Liver (tissue), 9 donors: ENCODE measurements around the gene IL3. TPM values are rescaled to one million over a fixed set of nuclear protein-coding genes. Genes with fewer than 3 reads are reported as not detected.

ENCODE experiments used
- DNase-seq: peaks from one replicate; pipeline ENCODE4 v3.0.0-alpha.2; 2017; ENCODE audit warnings: low spot score
- H3K27ac ChIP-seq, 2 donors: one replicate each; pipeline ENCODE4 v1.7.0; 2013; ENCODE audit warnings: inconsistent platforms in 2 of 2, low read length in 2 of 2, control low read depth in 1 of 2, low read depth in 1 of 2, mild to moderate bottlenecking in 1 of 2
- H3K27me3 ChIP-seq, 4 donors: one replicate each; pipeline versions ENCODE4 v1.6.1 to v1.7.0; 2013; ENCODE audit warnings: low read length in 3 of 4, inconsistent platforms in 1 of 4, mild to moderate bottlenecking in 1 of 4, moderate library complexity in 1 of 4; ENCODE audit not compliant: control insufficient read depth in 4 of 4, insufficient read depth in 4 of 4
- H3K36me3 ChIP-seq, 4 donors: one replicate each; pipeline versions ENCODE4 v1.6.1 to v1.7.0; 2013; ENCODE audit warnings: low read length in 3 of 4, mild to moderate bottlenecking in 3 of 4, low read depth in 1 of 4, moderate library complexity in 1 of 4; ENCODE audit not compliant: control insufficient read depth in 4 of 4, insufficient read depth in 3 of 4
- H3K4me1 ChIP-seq, 4 donors: one replicate each; pipeline versions ENCODE4 v1.6.1 to v1.7.0; 2013; ENCODE audit warnings: low read length in 3 of 4, mild to moderate bottlenecking in 3 of 4, moderate library complexity in 1 of 4; ENCODE audit not compliant: control insufficient read depth in 4 of 4, insufficient read depth in 4 of 4
- H3K4me3 ChIP-seq, 3 donors: one replicate each; pipeline versions ENCODE4 v1.6.1 to v1.7.0; 2013; ENCODE audit warnings: low read length in 3 of 3, control low read depth in 1 of 3, low read depth in 1 of 3, mild to moderate bottlenecking in 1 of 3
- H3K9ac ChIP-seq, 2 donors: one replicate each; pipeline ENCODE4 v1.7.0; 2013; ENCODE audit warnings: low read length in 2 of 2, mild to moderate bottlenecking in 2 of 2, moderate library complexity in 2 of 2, control low read depth in 1 of 2, low read depth in 1 of 2
- H3K9me3 ChIP-seq, 4 donors: one replicate each; pipeline versions ENCODE4 v1.6.1 to v1.7.0; 2013; ENCODE audit warnings: low read length in 3 of 4; ENCODE audit not compliant: control insufficient read depth in 4 of 4
- ATF3 ChIP-seq: IDR thresholded peaks from 2 replicates; pipeline ENCODE4 v1.6.1; 2016; ENCODE audit warnings: antibody characterized with exemption
- EGR1 ChIP-seq, 2 donors: IDR thresholded peaks; 2 replicates each; pipeline ENCODE4 v1.6.1; 2016 to 2018; ENCODE audit warnings: antibody characterized with exemption in 2 of 2, low read depth in 2 of 2
- FOXA1 ChIP-seq: IDR thresholded peaks from 2 replicates; pipeline ENCODE4 v1.6.1; 2016; ENCODE audit warnings: antibody characterized with exemption
- FOXA2 ChIP-seq: IDR thresholded peaks from 2 replicates; pipeline ENCODE4 v1.6.1; 2016; ENCODE audit warnings: antibody characterized with exemption
- GABPA ChIP-seq, 2 donors: IDR thresholded peaks in 1 of 2; conservative IDR thresholded peaks in 1 of 2; 2 replicates each; pipeline ENCODE4 v1.6.1; 2016; ENCODE audit warnings: antibody characterized with exemption in 2 of 2, mild to moderate bottlenecking in 1 of 2, moderate library complexity in 1 of 2
- HNF4A ChIP-seq, 2 donors: conservative IDR thresholded peaks; 2 replicates each; pipeline ENCODE4 v1.6.1; 2016; ENCODE audit warnings: antibody characterized with exemption in 2 of 2, mild to moderate bottlenecking in 2 of 2
- HNF4G ChIP-seq: IDR thresholded peaks from 2 replicates; pipeline ENCODE4 v1.6.1; 2016; ENCODE audit warnings: antibody characterized with exemption
- JUND ChIP-seq, 2 donors: IDR thresholded peaks; 2 replicates each; pipeline ENCODE4 v1.6.1; 2016; ENCODE audit warnings: antibody characterized with exemption in 2 of 2
- MAX ChIP-seq: IDR thresholded peaks from 2 replicates; pipeline ENCODE4 v1.6.1; 2016; ENCODE audit warnings: antibody characterized with exemption
- NR2F2 ChIP-seq: IDR thresholded peaks from 2 replicates; pipeline ENCODE4 v1.6.1; 2016; ENCODE audit warnings: antibody characterized with exemption
- RAD21 ChIP-seq, 2 donors: IDR thresholded peaks; 2 replicates each; pipeline ENCODE4 v1.6.1; 2016; ENCODE audit warnings: antibody characterized with exemption in 2 of 2, mild to moderate bottlenecking in 2 of 2
- REST ChIP-seq: IDR thresholded peaks from 2 replicates; pipeline ENCODE4 v1.6.1; 2016; ENCODE audit warnings: antibody characterized with exemption, mild to moderate bottlenecking
- RXRA ChIP-seq, 2 donors: IDR thresholded peaks; 2 replicates each; pipeline ENCODE4 v1.6.1; 2017 to 2018; ENCODE audit warnings: antibody characterized with exemption in 2 of 2, mild to moderate bottlenecking in 1 of 2
- SP1 ChIP-seq: IDR thresholded peaks from 2 replicates; pipeline ENCODE4 v1.6.1; 2018; ENCODE audit warnings: antibody characterized with exemption, mild to moderate bottlenecking
- TAF1 ChIP-seq: conservative IDR thresholded peaks from 2 replicates; pipeline ENCODE4 v1.6.1; 2016; ENCODE audit warnings: antibody characterized with exemption, mild to moderate bottlenecking
- YY1 ChIP-seq: IDR thresholded peaks from 2 replicates; pipeline ENCODE4 v1.6.1; 2016; ENCODE audit warnings: antibody characterized with exemption, mild to moderate bottlenecking
- WGBS: extraction: QIAGEN DNeasy Blood & Tissue Kit; methylation state at CpG from one replicate; pipeline ENCODE4 v1.1.7; 2013; 5-methylcytosine and 5-hydroxymethylcytosine counted together
- polyA plus RNA-seq, 2 donors: library from polyadenylated mRNA; stranded (reverse) in 1 of 2; unstranded in 1 of 2; fragments of 200-250 nt in 1 of 2; fragments of >200 nt in 1 of 2; fragmentation: Nextera tagmentation in 1 of 2; extraction: Ambion mirVana in 1 of 2; gene quantifications; one replicate each; pipeline versions ENCODE4 v1.2.1 to v1.2.3, GENCODE V29; 2013 to 2015
- total RNA-seq, 2 donors: library from RNA; depleted of rRNA; stranded (reverse); fragments of >200 nt; gene quantifications; one replicate each; pipeline ENCODE4 v1.2.3, GENCODE V29; 2014
- TF ChIP-seq, protein P1 (sequence below): fragments of 150-350 bp; IDR thresholded peaks from 2 replicates; pipeline ENCODE4 v1.5.1; 2017; ENCODE audit warnings: improper control_type of control experiment, low read depth, low read length; ENCODE audit not compliant: missing input control
- TF ChIP-seq, protein P2 (sequence below): IDR thresholded peaks from 2 replicates; pipeline ENCODE4 v1.6.1; 2016; ENCODE audit warnings: antibody characterized with exemption
- donor health status: healthy.
- donor health status: healthy.
- donor health status: healthy.
- donor health status: healthy.
- donor health status: healthy.

IL3 gene
- total and polyA plus RNA-seq, 4 donors = not detected

DNA sequence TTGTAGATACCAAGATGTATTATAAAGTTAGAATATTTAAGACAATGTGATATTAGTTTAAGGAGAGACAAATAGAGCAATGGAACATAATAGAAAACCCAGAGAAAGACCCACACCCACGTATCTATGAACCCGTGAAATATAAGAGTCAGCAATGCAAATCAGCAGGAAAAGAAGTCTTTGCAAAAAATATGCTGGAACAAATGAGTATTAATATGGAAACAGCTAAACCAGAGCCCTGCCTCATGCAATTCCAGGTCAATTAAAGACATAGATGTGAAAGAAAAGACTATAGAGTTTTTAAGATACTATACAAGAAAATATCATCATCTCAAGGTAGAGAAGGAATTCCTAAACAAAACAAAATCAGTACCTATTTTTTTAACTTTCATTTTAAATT, 23.1 kb upstream of the IL3 start:
- TF ChIP-seq JUND (IDR thresholded peaks at IDR 0.05) (no peak), HNF4G (no peak), RXRA (IDR thresholded peaks at IDR 0.05) (no peak), ATF3 (no peak), HNF4A (conservative IDR thresholded peaks at IDR 0.05) (no peak), MAX (no peak), EGR1 (IDR thresholded peaks at IDR 0.05; ENCODE audit: low read depth in 2 of 2) (no peak), TAF1 (no peak), NR2F2 (no peak), FOXA1 (no peak), FOXA2 (no peak), GABPA (IDR thresholded peaks at IDR 0.05 in 1 of 2, conservative IDR thresholded peaks at IDR 0.05 in 1 of 2) (no peak), SP1 (no peak), REST (no peak), YY1 (no peak), RAD21 (IDR thresholded peaks at IDR 0.05) (no peak)
- TF ChIP-seq, protein P1, sequence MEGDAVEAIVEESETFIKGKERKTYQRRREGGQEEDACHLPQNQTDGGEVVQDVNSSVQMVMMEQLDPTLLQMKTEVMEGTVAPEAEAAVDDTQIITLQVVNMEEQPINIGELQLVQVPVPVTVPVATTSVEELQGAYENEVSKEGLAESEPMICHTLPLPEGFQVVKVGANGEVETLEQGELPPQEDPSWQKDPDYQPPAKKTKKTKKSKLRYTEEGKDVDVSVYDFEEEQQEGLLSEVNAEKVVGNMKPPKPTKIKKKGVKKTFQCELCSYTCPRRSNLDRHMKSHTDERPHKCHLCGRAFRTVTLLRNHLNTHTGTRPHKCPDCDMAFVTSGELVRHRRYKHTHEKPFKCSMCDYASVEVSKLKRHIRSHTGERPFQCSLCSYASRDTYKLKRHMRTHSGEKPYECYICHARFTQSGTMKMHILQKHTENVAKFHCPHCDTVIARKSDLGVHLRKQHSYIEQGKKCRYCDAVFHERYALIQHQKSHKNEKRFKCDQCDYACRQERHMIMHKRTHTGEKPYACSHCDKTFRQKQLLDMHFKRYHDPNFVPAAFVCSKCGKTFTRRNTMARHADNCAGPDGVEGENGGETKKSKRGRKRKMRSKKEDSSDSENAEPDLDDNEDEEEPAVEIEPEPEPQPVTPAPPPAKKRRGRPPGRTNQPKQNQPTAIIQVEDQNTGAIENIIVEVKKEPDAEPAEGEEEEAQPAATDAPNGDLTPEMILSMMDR = no peak
- TF ChIP-seq, protein P2, sequence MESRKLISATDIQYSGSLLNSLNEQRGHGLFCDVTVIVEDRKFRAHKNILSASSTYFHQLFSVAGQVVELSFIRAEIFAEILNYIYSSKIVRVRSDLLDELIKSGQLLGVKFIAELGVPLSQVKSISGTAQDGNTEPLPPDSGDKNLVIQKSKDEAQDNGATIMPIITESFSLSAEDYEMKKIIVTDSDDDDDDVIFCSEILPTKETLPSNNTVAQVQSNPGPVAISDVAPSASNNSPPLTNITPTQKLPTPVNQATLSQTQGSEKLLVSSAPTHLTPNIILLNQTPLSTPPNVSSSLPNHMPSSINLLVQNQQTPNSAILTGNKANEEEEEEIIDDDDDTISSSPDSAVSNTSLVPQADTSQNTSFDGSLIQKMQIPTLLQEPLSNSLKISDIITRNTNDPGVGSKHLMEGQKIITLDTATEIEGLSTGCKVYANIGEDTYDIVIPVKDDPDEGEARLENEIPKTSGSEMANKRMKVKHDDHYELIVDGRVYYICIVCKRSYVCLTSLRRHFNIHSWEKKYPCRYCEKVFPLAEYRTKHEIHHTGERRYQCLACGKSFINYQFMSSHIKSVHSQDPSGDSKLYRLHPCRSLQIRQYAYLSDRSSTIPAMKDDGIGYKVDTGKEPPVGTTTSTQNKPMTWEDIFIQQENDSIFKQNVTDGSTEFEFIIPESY = no peak
- Histone ChIP-seq H3K27me3 (no peaks in the 10 kb centered on the region), H3K27ac (no peak overlapping the region), H3K4me1 (no peaks in the 10 kb centered on the region), H3K9me3 (peaks cover 0 to 11% (median 0%) of the 10 kb centered on the region in 4 donors), H3K4me3 (no peak overlapping the region), H3K36me3 (no peaks in the 10 kb centered on the region), H3K9ac (no peak overlapping the region)
- DNase-seq = no peak
- 58% methylated on average over 2 of the region's 2 CpGs for WGBS
